Measurements from ENCODE around the gene C16orf87.

C16orf87 gene

DNA sequence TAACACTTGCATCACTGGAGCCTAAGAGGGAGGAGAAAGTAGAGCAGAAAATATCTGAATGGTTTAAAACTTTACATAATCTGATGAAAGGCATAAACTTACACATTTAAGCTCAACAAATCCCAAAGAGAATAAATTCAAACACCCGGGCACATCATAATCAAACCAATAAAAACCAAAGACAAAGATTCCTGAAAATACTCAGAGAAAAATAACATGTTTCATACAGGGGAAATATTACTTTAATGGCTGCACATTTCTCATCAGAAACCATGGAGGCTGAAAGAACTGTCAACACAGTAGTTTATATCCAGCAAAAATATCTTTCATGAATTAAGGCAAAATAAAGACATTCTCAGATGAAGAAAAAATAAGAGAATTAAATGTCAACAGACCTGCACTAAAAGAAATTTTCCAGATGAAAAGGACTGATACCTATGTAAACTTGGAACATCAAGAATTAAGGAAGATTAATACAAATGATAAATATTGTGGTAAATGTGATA is 34.2 kb downstream of the C16orf87 start:
- H3K4me3 ChIP-seq (ENCODE audit: low read length), result no peak overlapping the region
- no peak for DNase-seq (ENCODE audit: low read depth)
- TF ChIP-seq, protein P1, sequence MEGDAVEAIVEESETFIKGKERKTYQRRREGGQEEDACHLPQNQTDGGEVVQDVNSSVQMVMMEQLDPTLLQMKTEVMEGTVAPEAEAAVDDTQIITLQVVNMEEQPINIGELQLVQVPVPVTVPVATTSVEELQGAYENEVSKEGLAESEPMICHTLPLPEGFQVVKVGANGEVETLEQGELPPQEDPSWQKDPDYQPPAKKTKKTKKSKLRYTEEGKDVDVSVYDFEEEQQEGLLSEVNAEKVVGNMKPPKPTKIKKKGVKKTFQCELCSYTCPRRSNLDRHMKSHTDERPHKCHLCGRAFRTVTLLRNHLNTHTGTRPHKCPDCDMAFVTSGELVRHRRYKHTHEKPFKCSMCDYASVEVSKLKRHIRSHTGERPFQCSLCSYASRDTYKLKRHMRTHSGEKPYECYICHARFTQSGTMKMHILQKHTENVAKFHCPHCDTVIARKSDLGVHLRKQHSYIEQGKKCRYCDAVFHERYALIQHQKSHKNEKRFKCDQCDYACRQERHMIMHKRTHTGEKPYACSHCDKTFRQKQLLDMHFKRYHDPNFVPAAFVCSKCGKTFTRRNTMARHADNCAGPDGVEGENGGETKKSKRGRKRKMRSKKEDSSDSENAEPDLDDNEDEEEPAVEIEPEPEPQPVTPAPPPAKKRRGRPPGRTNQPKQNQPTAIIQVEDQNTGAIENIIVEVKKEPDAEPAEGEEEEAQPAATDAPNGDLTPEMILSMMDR (conservative IDR thresholded peaks at IDR 0.05; ENCODE audit: low read length), result no peak

DNA sequence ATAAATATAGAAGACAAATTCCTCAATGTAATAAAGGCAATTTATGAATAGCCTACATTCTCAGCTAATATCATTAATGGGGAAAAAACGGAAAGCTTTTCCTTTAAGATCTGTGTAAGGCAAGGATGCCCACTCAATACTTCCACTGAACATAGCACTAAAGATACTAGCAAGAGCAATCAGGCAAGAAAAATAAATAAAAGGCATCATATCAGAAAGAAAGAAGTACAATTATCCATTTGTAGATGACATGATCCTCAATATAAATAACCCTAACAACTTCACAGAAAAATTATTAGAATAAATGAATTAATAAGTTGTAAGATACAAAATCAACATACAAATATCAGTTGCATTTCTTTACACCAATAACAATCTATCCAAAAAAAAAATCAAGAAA is 37.1 kb downstream of the C16orf87 start:
- no peak overlapping the region for H3K4me3 ChIP-seq (ENCODE audit: low read length)
- TF ChIP-seq, protein P1 (conservative IDR thresholded peaks at IDR 0.05; ENCODE audit: low read length), result no peak
- DNase-seq (ENCODE audit: low read depth), result no peak

- no peak for DNase-seq (ENCODE audit: low read depth)
- peak overlapping the region; percentile 67 for H3K4me3 ChIP-seq (ENCODE audit: low read length)
- TF ChIP-seq, protein P1 (conservative IDR thresholded peaks at IDR 0.05; ENCODE audit: low read length), result no peak
These were observed 40.2 kb downstream of the C16orf87 start for GRCh38 chr16:46790599-46791270.

GRCh38 chr16:46789499-46790414 is 41.2 kb downstream of the C16orf87 start:
- TF ChIP-seq, protein P1 (conservative IDR thresholded peaks at IDR 0.05; ENCODE audit: low read length), result no peak
- peak overlapping the region; percentile 67 for H3K4me3 ChIP-seq (ENCODE audit: low read length)
- peak; percentile 55 for DNase-seq (ENCODE audit: low read depth)

DNA sequence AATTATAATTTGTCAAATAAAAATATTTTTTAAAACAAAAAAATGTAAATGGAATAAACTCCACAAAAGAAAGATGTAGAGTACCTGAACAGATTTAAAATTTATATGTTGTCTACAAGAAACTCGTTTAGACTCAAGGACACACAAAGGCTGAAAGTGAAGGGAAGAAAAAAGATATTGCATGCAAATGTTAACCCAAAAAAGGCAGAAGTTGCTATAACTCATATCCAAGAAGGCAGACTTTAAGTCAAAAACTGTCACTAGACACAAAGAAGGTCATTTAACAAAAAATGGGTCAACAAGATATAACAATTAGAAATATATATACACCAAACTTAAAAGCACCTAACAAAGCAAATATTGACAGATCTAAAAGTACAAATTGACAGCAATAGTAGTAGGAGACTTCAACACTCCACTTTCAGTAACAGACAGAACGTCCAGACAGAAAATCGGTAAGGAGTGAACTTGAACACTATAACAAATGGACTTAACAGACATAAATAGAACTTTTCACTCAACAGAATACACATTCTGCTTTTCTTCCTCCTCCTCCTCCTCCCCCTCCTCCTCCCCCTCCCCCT is 42.0 kb downstream of the C16orf87 start:
- H3K4me3 ChIP-seq (ENCODE audit: low read length), result no peak overlapping the region
- no peak for DNase-seq (ENCODE audit: low read depth)
- TF ChIP-seq, protein P1 (conservative IDR thresholded peaks at IDR 0.05; ENCODE audit: low read length), result no peak

- DNase-seq (ENCODE audit: low read depth), result no peak
- H3K4me3 ChIP-seq (ENCODE audit: low read length), result no peak overlapping the region
- TF ChIP-seq, protein P1 (conservative IDR thresholded peaks at IDR 0.05; ENCODE audit: low read length), result no peak
These were observed 43.1 kb downstream of the C16orf87 start for GRCh38 chr16:46787909-46788308.
